OCI-LY3 (cell line): Measurements from ENCODE around the gene ROBO3.

Experiments used
- H2AFZ ChIP-seq: fragments of 200-600, 300-600 bp; shearing (Covaris generic); 2 replicates; pipeline ENCODE4 v1.6.0; 2014; ENCODE audit warnings: antibody characterized with exemption, low read depth, low read length
- H3K27ac ChIP-seq: fragments of 200-600, 300-600 bp; sonication (generic); 2 replicates; pipeline ENCODE4 v1.5.1; 2014; ENCODE audit warnings: mild to moderate bottlenecking, low read length, moderate library complexity, mixed read lengths
- H3K27me3 ChIP-seq: fragments of 200-600, 300-600 bp; sonication (generic); 2 replicates; pipeline ENCODE4 v1.6.1; 2014; ENCODE audit warnings: low read depth, low read length, mixed read lengths
- H3K36me3 ChIP-seq: fragments of 200-600, 300-600 bp; sonication (generic); replicated peaks from 2 replicates; pipeline ENCODE3; 2014; ENCODE audit warnings: low read depth, low read length, mixed read lengths
- H3K4me1 ChIP-seq: fragments of 300-600, 200-600 bp; sonication (generic); 2 replicates; pipeline ENCODE4 v1.6.1; 2014; ENCODE audit warnings: low read length, mixed read lengths
- H3K4me2 ChIP-seq: fragments of 200-600, 300-600 bp; sonication (generic); 2 replicates; pipeline ENCODE4 v1.6.1; 2014; ENCODE audit warnings: low read length, mixed read lengths
- H3K4me3 ChIP-seq: fragments of 300-600, 200-600 bp; sonication (generic); 2 replicates; pipeline ENCODE4 v1.5.1; 2014; ENCODE audit warnings: antibody characterized with exemption, mild to moderate bottlenecking, low read length, moderate library complexity
- H3K79me2 ChIP-seq: fragments of 300-600, 200-600 bp; shearing (Covaris generic); 2 replicates; pipeline ENCODE4 v1.6.1; 2014; ENCODE audit warnings: mild to moderate bottlenecking, low read length, mixed read lengths
- H3K9ac ChIP-seq: fragments of 300-600, 200-600 bp; shearing (Covaris generic); 2 replicates; pipeline ENCODE4 v1.6.0; 2014; ENCODE audit warnings: mild to moderate bottlenecking, low read length, moderate library complexity
- H3K9me3 ChIP-seq: fragments of 200-600, 300-600 bp; shearing (Covaris generic); 2 replicates; pipeline ENCODE4 v1.6.1; 2014; ENCODE audit warnings: low read length, mixed read lengths; ENCODE audit not compliant: insufficient read depth
- H4K20me1 ChIP-seq: fragments of 200-600, 300-600 bp; sonication (generic); 2 replicates; pipeline ENCODE4 v1.6.1; 2016; ENCODE audit warnings: low read length, mixed read lengths; ENCODE audit not compliant: insufficient read depth
- EZH2phosphoT487 ChIP-seq: fragments of 200-600 bp; shearing (Covaris generic); IDR thresholded peaks from 2 replicates; pipeline ENCODE4 v1.6.1; 2018; ENCODE audit warnings: antibody characterized with exemption, mixed run types, low read depth
- TF ChIP-seq, protein P1 (sequence below): fragments of 200-600, 300-600 bp; sonication (generic); IDR thresholded peaks from 2 replicates; pipeline ENCODE4 v1.5.1; 2014; ENCODE audit warnings: antibody characterized with exemption, low read length, low read depth

The ROBO3 gene

GRCh38 chr11:124831897-124832296 is 33.3 kb upstream of the ROBO3 start:
- H3K9ac ChIP-seq: no peak overlapping the region
- H3K27me3 ChIP-seq: peaks cover 14% of the 10 kb centered on the region
- H3K36me3 ChIP-seq: no peaks in the 10 kb centered on the region
- H4K20me1 ChIP-seq: no peaks in the 10 kb centered on the region
- TF ChIP-seq, protein P1, sequence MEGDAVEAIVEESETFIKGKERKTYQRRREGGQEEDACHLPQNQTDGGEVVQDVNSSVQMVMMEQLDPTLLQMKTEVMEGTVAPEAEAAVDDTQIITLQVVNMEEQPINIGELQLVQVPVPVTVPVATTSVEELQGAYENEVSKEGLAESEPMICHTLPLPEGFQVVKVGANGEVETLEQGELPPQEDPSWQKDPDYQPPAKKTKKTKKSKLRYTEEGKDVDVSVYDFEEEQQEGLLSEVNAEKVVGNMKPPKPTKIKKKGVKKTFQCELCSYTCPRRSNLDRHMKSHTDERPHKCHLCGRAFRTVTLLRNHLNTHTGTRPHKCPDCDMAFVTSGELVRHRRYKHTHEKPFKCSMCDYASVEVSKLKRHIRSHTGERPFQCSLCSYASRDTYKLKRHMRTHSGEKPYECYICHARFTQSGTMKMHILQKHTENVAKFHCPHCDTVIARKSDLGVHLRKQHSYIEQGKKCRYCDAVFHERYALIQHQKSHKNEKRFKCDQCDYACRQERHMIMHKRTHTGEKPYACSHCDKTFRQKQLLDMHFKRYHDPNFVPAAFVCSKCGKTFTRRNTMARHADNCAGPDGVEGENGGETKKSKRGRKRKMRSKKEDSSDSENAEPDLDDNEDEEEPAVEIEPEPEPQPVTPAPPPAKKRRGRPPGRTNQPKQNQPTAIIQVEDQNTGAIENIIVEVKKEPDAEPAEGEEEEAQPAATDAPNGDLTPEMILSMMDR: no peak
- no peak for TF ChIP-seq EZH2phosphoT487
- H3K4me1 ChIP-seq: peaks cover 4% of the 10 kb centered on the region; the same call in 1 of the 2 replicates
- H3K27ac ChIP-seq: no peak overlapping the region
- no peak overlapping the region for H2AFZ ChIP-seq
- H3K79me2 ChIP-seq: no peaks in the 10 kb centered on the region
- H3K4me2 ChIP-seq: no peak overlapping the region
- H3K9me3 ChIP-seq: no peaks in the 10 kb centered on the region
- H3K4me3 ChIP-seq: no peak overlapping the region

DNA sequence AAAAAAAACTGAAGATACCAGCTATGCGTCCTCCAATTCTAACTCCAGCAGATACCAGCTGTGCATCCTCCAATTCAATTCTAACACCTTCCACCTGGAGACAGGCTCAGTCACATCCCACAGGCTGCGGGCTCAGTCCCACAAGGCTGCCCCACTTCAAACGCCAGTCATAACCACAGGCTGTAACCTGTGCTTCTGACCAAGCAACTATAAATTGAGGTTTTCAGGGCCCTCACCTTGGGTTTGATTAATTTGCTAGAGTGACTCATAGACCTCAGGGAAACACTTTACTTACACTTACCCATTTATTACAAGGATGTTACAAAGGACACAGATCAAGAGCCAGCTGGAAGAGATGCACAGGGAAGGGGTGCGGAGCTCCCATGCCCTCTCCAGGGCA is 32.7 kb upstream of the ROBO3 start:
- no peaks in the 10 kb centered on the region for H3K79me2 ChIP-seq
- H3K36me3 ChIP-seq: no peaks in the 10 kb centered on the region
- peaks cover 14% of the 10 kb centered on the region for H3K27me3 ChIP-seq
- no peak overlapping the region for H3K9ac ChIP-seq
- H3K9me3 ChIP-seq: no peaks in the 10 kb centered on the region
- peaks cover 9% of the 10 kb centered on the region; the same call in 1 of the 2 replicates for H3K4me1 ChIP-seq
- no peak for TF ChIP-seq EZH2phosphoT487
- TF ChIP-seq, protein P1: no peak
- H3K4me2 ChIP-seq: no peak overlapping the region
- H4K20me1 ChIP-seq: no peaks in the 10 kb centered on the region
- H3K27ac ChIP-seq: no peak overlapping the region
- H2AFZ ChIP-seq: no peak overlapping the region
- no peak overlapping the region for H3K4me3 ChIP-seq

DNA sequence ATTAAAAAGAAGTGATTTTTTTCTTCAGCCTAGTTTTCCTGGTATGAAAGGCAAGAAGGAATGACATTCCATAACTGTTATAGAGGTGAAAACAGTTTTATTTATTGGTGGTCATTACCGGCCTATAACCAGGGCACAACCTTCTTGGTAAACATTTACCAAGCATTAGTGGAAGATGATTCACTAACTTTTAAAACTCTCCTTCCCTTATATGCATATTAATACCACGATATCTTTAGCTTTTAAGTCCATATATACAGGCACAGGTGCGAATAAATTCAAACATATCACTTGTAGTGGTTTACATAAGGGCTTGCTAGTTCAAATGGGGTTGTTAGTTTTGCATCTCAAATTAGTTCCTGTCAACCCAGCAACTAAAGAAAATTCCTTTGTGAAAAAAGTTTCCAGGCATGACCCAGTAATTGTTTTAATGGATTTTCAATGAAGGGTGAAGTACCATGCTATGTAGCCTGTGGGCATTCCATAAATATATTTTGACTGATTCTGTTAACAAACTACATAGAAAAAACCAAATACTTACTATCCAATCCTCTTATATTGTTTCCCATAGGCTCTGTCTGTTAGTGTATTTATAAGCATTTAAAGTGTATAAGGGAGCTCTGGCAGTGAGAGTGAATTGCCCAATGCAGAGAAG is 30.6 kb upstream of the ROBO3 start:
- H3K27ac ChIP-seq: no peak overlapping the region
- no peak overlapping the region for H2AFZ ChIP-seq
- H3K9me3 ChIP-seq: no peaks in the 10 kb centered on the region
- no peak overlapping the region for H3K4me2 ChIP-seq
- H3K9ac ChIP-seq: no peak overlapping the region
- H3K79me2 ChIP-seq: no peaks in the 10 kb centered on the region
- no peak overlapping the region for H3K4me3 ChIP-seq
- TF ChIP-seq, protein P1: no peak
- TF ChIP-seq EZH2phosphoT487: no peak
- H3K36me3 ChIP-seq: no peaks in the 10 kb centered on the region
- no peaks in the 10 kb centered on the region for H4K20me1 ChIP-seq
- peaks cover 14% of the 10 kb centered on the region for H3K27me3 ChIP-seq
- H3K4me1 ChIP-seq: peaks cover 9% of the 10 kb centered on the region; the same call in 1 of the 2 replicates

- Histone ChIP-seq H3K4me2 (peak overlapping the region; percentile 62), H3K27ac (no peak overlapping the region), H3K9ac (no peak overlapping the region), H2AFZ (0 out of 2 replicates have a peak overlapping the region, but pooled peaks have one; percentile 66), H3K4me1 (peaks cover 9% of the 10 kb centered on the region; the same call in 1 of the 2 replicates), H3K27me3 (peaks cover 20% of the 10 kb centered on the region), H3K36me3 (no peaks in the 10 kb centered on the region), H3K9me3 (no peaks in the 10 kb centered on the region), H4K20me1 (no peaks in the 10 kb centered on the region), H3K4me3 (peak overlapping the region; percentile 70; the same call in 1 of the 2 replicates), H3K79me2 (no peaks in the 10 kb centered on the region)
- TF ChIP-seq, protein P1: no peak
- no peak for TF ChIP-seq EZH2phosphoT487
Measured at GRCh38 chr11:124835918-124836317, 29.3 kb upstream of the ROBO3 start.
